HL-60 (cell line): ENCODE results near the gene MYBPHL.

Source experiments
- DNase-seq, 2 experiments: peaks; one replicate each; pipeline ENCODE4 v3.0.0-alpha.2; 2010 to 2020; ENCODE audit warnings: low read depth in 1 of 2, low spot score in 1 of 2
- H3K27ac ChIP-seq: fragments of 250-450 bp; sonication (Bioruptor Pico); replicated peaks from 2 replicates; pipeline ENCODE4 v1.5.1; 2020; ENCODE audit warnings: mild to moderate bottlenecking, moderate library complexity
- H3K27me3 ChIP-seq: fragments of 250-450 bp; sonication (Bioruptor Pico); 2 replicates; pipeline ENCODE4 v1.5.1; 2021; ENCODE audit warnings: mild to moderate bottlenecking, moderate library complexity; ENCODE audit not compliant: insufficient read depth, poor library complexity, severe bottlenecking
- H3K4me3 ChIP-seq: replicated peaks from 2 replicates; pipeline ENCODE4 v1.5.1; 2011; ENCODE audit warnings: mild to moderate bottlenecking, control low read depth, low read length; ENCODE audit not compliant: insufficient read depth
- CTCF ChIP-seq: IDR thresholded peaks from one replicate; pipeline ENCODE4 v1.5.1; 2011; ENCODE audit warnings: low read length, control low read depth, inconsistent platforms; ENCODE audit not compliant: insufficient read depth
- GABPA ChIP-seq: IDR thresholded peaks from 2 replicates; pipeline ENCODE4 v1.6.1; 2012; ENCODE audit warnings: low read depth
- POLR2AphosphoS5 ChIP-seq: IDR thresholded peaks from 2 replicates; pipeline ENCODE4 v1.6.1; 2012; ENCODE audit warnings: low read depth
- REST ChIP-seq: IDR thresholded peaks from 2 replicates; pipeline ENCODE4 v1.6.1; 2012; ENCODE audit warnings: low read depth; ENCODE audit not compliant: insufficient replicate concordance
- SPI1 ChIP-seq: IDR thresholded peaks from 2 replicates; pipeline ENCODE4 v1.6.1; 2012; ENCODE audit warnings: low read depth, mild to moderate bottlenecking, borderline replicate concordance

MYBPHL gene

GRCh38 chr1:109295712-109296415 is 10.9 kb downstream of the MYBPHL start:
- no peak for DNase-seq

GRCh38 chr1:109294481-109294880 is 12.3 kb downstream of the MYBPHL start:
- Histone ChIP-seq H3K27me3 (no peaks in the 10 kb centered on the region), H3K4me3 (no peak overlapping the region), H3K27ac (no peak overlapping the region)
- TF ChIP-seq SPI1 (no peak; the same call in 1 of the 2 replicates), REST (no peak), GABPA (no peak), POLR2AphosphoS5 (no peak), CTCF (no peak)
- no peak for DNase-seq

More at GRCh38 chr1:109295712-109296415, 10.9 kb downstream of the MYBPHL start:
- TF ChIP-seq REST (no peak), POLR2AphosphoS5 (no peak), SPI1 (no peak), CTCF (no peak), GABPA (no peak)
- Histone ChIP-seq H3K27ac (no peak overlapping the region), H3K4me3 (no peak overlapping the region), H3K27me3 (peaks cover under 1% of the 10 kb centered on the region)

GRCh38 chr1:109293026-109293425 is 13.8 kb downstream of the MYBPHL start:
- no peak overlapping the region for H3K4me3 ChIP-seq
- TF ChIP-seq GABPA = no peak
- no peak for TF ChIP-seq SPI1
- no peak for TF ChIP-seq POLR2AphosphoS5
- no peak for TF ChIP-seq CTCF
- no peak for TF ChIP-seq REST
- H3K27ac ChIP-seq = no peak overlapping the region
- no peak for DNase-seq
- H3K27me3 ChIP-seq = no peaks in the 10 kb centered on the region
